GM19468 (cell line): ENCODE results near the gene UBE2N.
"Not testable (repeated sequence)": the region's sequence is repeated elsewhere in the genome, so short reads cannot be mapped to it uniquely, and the experiment has no call there.

Experiments
- ATAC-seq: cut with Tn5 transposase; IDR thresholded peaks from one replicate; pipeline ENCODE4 v1.9.1; 2021; ENCODE audit warnings: mild to moderate bottlenecking, moderate library complexity, moderate number of reproducible peaks; ENCODE audit not compliant: unreplicated experiment; ENCODE audit errors: extremely low read depth

UBE2N gene

GRCh38 chr12:93387780-93388179, 54.0 kb downstream of the UBE2N start:
- ATAC-seq: no peak

GRCh38 chr12:93381976-93382437, 59.7 kb downstream of the UBE2N start:
- not testable (repeated sequence) for ATAC-seq

GRCh38 chr12:93381161-93381975, 60.4 kb downstream of the UBE2N start:
- ATAC-seq: no peak

- ATAC-seq: no peak
Measured at GRCh38 chr12:93380480-93381121, 61.1 kb downstream of the UBE2N start.

- no peak for ATAC-seq
Measured at GRCh38 chr12:93379981-93380361, 61.8 kb downstream of the UBE2N start.

GRCh38 chr12:93379326-93379980, 62.3 kb downstream of the UBE2N start:
- ATAC-seq: no peak

GRCh38 chr12:93378998-93379325, 62.8 kb downstream of the UBE2N start:
- ATAC-seq: no peak

DNA sequence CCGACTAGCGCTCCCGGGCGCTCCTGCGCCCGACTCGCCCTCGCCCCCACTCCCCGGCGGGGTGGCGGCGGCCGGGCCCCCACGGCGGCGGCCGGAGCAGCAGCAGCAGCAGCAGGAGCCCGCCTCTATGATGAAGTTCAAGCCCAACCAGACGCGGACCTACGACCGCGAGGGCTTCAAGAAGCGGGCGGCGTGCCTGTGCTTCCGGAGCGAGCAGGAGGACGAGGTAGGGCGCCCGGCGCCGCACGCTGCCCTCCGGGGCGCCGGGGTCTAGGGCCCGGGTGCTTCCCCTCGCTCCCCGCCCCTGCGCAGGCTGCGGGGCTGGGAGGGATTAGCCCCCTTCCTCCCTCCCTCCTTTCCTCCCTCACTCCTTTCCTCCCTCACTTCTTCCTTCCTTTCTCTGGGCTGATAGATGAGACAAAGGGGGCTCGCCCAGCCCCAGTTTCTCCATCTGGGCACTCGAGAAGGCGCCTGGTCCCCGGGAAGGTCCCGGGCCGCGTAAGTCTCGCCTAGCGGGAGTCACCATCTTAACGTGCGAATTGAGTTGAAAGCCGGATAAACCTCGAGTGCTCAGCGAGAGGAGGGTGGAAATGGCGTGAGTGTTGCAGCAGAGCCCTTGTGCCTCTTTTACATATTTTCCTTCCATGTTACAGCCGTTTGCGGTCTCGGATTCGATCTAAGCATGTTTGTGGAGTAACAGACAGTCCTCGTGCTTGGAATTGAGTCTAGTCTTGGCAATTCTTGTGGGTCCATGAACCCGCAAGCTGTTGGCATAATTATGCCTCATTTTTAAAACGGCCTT, 63.4 kb downstream of the UBE2N start:
- ATAC-seq: not testable (repeated sequence)

GRCh38 chr12:93377252-93378195, 64.2 kb downstream of the UBE2N start, which contains the start of gene NUDT4:
NUDT4 (plus strand) TSS chr12:93377925; CDS start chr12:93378323, 398 bp downstream.
- peak; percentile 54 for ATAC-seq

- no peak for ATAC-seq
Measured at GRCh38 chr12:93376436-93377251, 65.1 kb downstream of the UBE2N start.

- no peak for ATAC-seq
Measured at GRCh38 chr12:93375906-93376305, 65.8 kb downstream of the UBE2N start.

- ATAC-seq: no peak
Measured at GRCh38 chr12:93373961-93374656, 67.6 kb downstream of the UBE2N start.

- ATAC-seq: no peak
Measured at GRCh38 chr12:93370947-93371346, 70.8 kb downstream of the UBE2N start.

DNA sequence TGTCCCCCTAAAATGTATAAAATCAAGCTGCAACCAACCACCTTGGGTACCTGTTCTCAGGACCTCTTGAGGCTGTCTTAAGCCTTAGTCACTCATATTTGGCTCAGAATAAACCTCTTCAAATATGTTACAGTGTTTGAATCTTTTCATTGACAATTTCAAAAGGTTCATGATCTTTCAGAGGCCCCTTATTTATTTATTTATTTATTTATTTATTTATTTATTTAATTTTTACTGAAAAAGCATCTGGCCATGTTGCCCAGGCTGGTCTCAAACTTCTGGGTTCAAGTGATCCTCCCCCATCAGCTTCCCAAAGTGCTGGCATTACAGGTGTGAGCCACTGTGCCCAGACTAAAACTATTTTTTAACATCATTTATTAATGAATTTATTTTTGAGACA, 72.2 kb downstream of the UBE2N start:
- no peak for ATAC-seq

DNA sequence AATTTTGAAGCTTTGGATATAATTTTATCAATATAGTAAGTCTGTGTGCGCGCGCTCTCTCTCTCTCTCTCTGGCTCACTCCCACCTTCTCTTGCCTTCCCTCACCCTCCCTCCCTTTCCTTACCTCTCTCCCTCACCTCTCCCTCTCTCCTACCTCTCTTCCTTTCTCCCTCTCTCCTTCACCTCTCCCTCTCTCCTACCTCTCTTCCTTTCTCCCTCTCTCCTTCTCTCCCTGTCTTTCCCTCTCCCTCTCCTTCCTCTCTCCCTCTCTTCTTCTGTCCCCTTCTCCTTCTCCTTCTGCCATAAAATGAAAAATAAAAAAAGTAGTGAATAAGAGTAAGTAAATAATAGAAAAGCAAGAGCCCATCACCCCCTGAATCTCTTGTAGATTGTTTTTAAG, 73.0 kb downstream of the UBE2N start:
- no peak for ATAC-seq

DNA sequence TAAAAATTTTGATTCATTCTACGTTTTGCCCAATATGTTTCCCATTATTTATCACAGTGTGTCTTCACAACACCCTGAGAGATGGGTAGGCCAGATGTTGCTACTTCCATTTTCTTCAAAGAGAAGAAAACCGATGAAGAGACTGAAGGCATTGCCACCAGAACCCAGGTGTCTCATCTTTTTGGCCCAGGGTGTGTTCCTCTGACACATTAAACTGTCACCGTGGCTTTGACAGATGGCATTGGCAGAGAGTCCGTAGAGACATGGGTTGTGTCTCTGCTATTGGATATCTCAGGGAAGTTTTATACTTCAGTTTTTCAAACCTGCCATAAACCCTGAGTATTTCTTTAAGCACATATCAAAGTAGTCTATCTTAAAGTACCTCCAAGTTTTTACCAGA, 75.3 kb downstream of the UBE2N start:
- no peak for ATAC-seq

- ATAC-seq: no peak
Measured at GRCh38 chr12:93365616-93366405, 75.9 kb downstream of the UBE2N start.
